ENCODE measurements around the gene PAQR8.

PAQR8 gene, protein sequence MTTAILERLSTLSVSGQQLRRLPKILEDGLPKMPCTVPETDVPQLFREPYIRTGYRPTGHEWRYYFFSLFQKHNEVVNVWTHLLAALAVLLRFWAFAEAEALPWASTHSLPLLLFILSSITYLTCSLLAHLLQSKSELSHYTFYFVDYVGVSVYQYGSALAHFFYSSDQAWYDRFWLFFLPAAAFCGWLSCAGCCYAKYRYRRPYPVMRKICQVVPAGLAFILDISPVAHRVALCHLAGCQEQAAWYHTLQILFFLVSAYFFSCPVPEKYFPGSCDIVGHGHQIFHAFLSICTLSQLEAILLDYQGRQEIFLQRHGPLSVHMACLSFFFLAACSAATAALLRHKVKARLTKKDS

GRCh38 chr6:52361945-52362442, at the start of gene PAQR8:
TSS of gene PAQR8 (plus strand) at chr6:52362151. CDS start at chr6:52403214, 41,063 bp downstream.
- DNase-seq (ENCODE audit: low read depth in 1 of 2, low spot score in 1 of 2): peak; percentile 64 to 85
- TF ChIP-seq JUND (IDR thresholded peaks at IDR 0.05; ENCODE audit: low read depth): no peak
- in situ Hi-C loops (cut with HindIII; ENCODE audit: low pct_unique_long_range_greater_than_20kb, low sequenced_read_pairs): no loop called here

- no peak for DNase-seq (ENCODE audit: low read depth in 1 of 2, low spot score in 1 of 2)
- in situ Hi-C loops (cut with HindIII; ENCODE audit: low pct_unique_long_range_greater_than_20kb, low sequenced_read_pairs): no loop called here
- TF ChIP-seq JUND (IDR thresholded peaks at IDR 0.05; ENCODE audit: low read depth): no peak
These were observed 49.5 kb upstream of the PAQR8 start for GRCh38 chr6:52312461-52312860.

DNA sequence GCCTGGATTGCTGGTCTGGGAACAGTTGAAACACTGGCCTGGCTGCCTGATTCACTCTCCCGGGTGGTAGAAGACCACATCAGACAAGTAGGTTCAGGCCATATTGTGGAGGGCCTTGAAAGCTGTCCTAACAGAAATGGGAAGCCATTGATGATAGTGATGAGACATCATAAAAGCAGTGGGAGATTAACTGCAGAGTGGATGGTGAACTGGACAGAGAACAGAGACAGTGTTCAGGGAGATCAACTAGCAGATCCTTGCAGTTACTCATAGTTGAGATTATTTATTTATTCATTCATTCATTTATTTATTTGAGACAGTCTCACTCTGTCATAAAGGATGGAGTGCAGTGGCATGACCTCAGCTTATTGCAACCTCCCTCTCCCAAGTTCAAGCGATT, 47.2 kb upstream of the PAQR8 start:
- no peak for DNase-seq (ENCODE audit: low read depth in 1 of 2, low spot score in 1 of 2)
- in situ Hi-C loops (cut with HindIII; ENCODE audit: low pct_unique_long_range_greater_than_20kb, low sequenced_read_pairs): no loop called here
- no peak for TF ChIP-seq JUND (IDR thresholded peaks at IDR 0.05; ENCODE audit: low read depth)

DNA sequence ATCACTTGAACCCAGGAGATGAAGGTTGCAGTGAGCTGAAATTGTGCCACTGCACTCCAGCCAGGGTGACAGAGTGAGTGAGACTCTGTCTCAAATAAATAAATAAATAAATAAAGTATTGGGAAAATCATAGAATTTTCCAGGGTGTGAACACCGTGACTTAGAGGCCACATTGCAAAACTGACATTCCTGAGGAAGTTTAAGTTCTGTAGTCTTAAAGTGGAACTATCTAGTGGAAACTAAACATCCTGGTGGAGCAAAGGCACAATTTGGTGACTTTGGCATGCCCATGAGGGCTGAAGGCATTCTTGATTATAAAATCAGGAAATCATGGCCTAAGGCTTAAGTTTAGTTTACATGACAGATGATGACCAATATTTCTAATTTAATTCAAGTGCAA, 44.7 kb upstream of the PAQR8 start:
- no peak for TF ChIP-seq JUND (IDR thresholded peaks at IDR 0.05; ENCODE audit: low read depth)
- DNase-seq (ENCODE audit: low read depth in 1 of 2, low spot score in 1 of 2): no peak
- in situ Hi-C loops (cut with HindIII; ENCODE audit: low pct_unique_long_range_greater_than_20kb, low sequenced_read_pairs): no loop called here

DNA sequence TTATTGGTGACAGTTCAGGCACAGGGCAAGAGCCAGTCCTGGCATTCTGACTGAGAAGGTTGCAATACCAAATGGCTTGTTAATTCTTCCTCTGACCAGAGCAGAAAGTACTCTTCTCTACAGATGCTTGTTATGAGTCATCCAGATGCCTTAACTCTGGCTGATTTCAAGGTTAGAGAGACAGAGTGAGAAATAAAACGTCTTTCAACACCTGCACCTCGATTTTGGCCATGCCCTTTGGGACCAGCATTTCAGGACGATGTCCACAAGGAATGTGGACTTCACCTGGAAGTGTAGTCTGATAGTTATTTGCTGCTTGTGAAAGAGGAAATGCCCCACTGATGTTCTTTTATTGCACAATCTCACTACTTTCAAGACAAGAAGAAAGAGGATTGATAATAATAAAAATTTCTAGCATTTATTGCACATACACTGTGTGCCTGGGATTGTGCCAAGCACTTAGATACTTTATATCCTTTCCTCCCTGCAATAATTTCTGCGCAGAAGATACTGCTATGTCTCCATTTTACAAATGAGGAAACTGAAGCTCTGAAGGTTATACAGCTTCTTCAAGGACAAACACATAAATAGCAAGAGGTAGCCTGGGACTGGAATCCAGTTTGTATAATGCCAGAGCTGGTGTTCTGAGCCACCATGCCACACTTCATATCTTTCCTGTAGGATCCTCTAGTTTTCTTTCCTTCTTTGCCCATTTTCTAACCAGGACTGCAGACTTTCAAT, 43.9 kb upstream of the PAQR8 start:
- in situ Hi-C loops (cut with HindIII; ENCODE audit: low pct_unique_long_range_greater_than_20kb, low sequenced_read_pairs): no loop called here
- no peak for DNase-seq (ENCODE audit: low read depth in 1 of 2, low spot score in 1 of 2)
- TF ChIP-seq JUND (IDR thresholded peaks at IDR 0.05; ENCODE audit: low read depth): no peak

GRCh38 chr6:52324189-52324588, 37.8 kb upstream of the PAQR8 start:
- DNase-seq (ENCODE audit: low read depth in 1 of 2, low spot score in 1 of 2): no peak
- in situ Hi-C loops (cut with HindIII; ENCODE audit: low pct_unique_long_range_greater_than_20kb, low sequenced_read_pairs): no loop called here
- TF ChIP-seq JUND (IDR thresholded peaks at IDR 0.05; ENCODE audit: low read depth): no peak

GRCh38 chr6:52325695-52326471, 36.1 kb upstream of the PAQR8 start:
- no peak for TF ChIP-seq JUND (IDR thresholded peaks at IDR 0.05; ENCODE audit: low read depth)
- in situ Hi-C loops (cut with HindIII; ENCODE audit: low pct_unique_long_range_greater_than_20kb, low sequenced_read_pairs): no loop called here
- DNase-seq (ENCODE audit: low read depth in 1 of 2, low spot score in 1 of 2): peak in 1 of 2 experiments; percentile 76

DNA sequence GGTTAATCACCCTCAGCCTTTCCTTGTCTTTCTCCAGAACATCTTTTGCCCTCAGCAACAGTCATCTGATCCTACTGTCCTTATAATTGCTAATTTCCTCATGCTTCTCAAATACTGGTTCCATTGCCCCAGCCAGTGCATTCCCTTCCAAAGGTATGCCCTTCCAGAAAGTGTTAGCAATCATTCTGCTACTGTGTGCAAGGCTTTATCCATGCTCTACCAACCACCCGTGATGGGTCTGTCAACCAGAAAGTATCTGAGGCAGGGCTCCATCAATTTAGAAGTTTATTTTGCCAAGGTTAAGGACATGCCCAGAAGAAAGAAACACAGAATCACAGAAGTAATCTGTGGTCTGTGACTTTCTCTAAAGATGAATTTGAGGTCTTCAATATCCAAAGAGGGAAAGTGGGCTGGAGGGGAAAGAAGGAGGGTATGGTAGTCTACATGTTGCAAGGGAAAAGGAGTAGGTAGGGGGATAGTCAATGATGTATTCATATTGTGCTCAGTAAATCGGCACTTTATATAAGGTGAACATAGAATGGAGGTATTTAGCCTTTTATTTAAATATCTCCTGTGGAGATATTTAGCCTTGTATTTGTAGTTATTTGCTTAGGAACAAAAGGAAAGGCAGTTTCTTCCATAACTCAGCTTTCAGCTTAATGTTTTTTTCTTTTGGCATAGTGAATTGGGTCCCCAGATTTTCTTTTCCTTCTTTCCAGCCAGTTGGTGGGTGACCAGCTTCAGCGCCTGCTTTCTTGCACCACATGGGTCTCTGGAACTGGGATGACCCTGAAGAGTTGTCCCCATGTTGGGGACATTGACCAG, 35.2 kb upstream of the PAQR8 start:
- no peak for TF ChIP-seq JUND (IDR thresholded peaks at IDR 0.05; ENCODE audit: low read depth)
- DNase-seq (ENCODE audit: low read depth in 1 of 2, low spot score in 1 of 2): no peak
- in situ Hi-C loops (cut with HindIII; ENCODE audit: low pct_unique_long_range_greater_than_20kb, low sequenced_read_pairs): no loop called here

DNA sequence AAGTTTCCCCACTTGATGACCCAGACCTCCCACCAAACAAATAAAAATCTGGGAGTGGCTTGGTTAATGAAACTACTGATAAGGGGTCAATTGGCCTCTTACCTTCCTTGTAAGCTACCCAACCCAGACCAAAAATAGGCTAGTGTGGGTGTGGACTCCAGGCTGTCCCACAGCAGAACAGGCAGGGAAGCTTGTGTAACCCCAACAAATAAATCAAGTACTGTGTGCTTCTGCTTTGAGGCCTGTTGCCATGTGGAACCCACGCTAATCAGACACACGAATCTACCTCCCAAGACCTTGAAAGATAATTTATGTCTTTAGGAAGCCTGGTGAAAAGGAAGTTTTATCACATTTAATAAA, 33.7 kb upstream of the PAQR8 start:
- TF ChIP-seq JUND (IDR thresholded peaks at IDR 0.05; ENCODE audit: low read depth): no peak
- in situ Hi-C loops (cut with HindIII; ENCODE audit: low pct_unique_long_range_greater_than_20kb, low sequenced_read_pairs): no loop called here
- no peak for DNase-seq (ENCODE audit: low read depth in 1 of 2, low spot score in 1 of 2)

GRCh38 chr6:52328729-52329128, 33.2 kb upstream of the PAQR8 start:
- in situ Hi-C loops (cut with HindIII; ENCODE audit: low pct_unique_long_range_greater_than_20kb, low sequenced_read_pairs): no loop called here
- DNase-seq (ENCODE audit: low read depth in 1 of 2, low spot score in 1 of 2): no peak

DNA sequence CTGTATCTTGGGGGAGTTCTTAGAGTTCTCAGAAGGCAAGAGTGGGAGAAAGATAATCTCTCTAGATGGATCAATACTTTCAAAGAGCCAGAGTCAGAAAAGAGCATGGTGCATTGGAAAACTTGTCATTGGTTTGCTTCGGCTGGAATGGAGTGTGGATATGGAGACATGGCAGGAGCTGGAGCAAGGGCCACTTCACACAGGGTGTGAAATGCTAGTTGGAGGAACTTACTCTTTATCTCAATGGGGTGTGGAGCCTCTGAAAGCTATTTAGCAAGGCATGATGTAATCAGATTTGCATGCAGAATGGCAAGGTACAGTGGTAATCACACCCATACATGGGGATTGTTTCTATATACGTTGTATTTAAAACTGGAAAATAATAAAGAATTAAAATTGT, 31.5 kb upstream of the PAQR8 start:
- no peak for DNase-seq (ENCODE audit: low read depth in 1 of 2, low spot score in 1 of 2)
- no peak for TF ChIP-seq JUND (IDR thresholded peaks at IDR 0.05; ENCODE audit: low read depth)
- in situ Hi-C loops (cut with HindIII; ENCODE audit: low pct_unique_long_range_greater_than_20kb, low sequenced_read_pairs): no loop called here

More at GRCh38 chr6:52328729-52329128, 33.2 kb upstream of the PAQR8 start:
- no peak for TF ChIP-seq JUND (IDR thresholded peaks at IDR 0.05; ENCODE audit: low read depth)

Data from T47D (cell line).